ENCODE results near the gene CYTL1. TPM values are rescaled to one million over a fixed set of nuclear protein-coding genes. Genes with fewer than 3 reads are reported as not detected.
A peak's percentile ranks its signal among the peaks of the same experiment; 100 is the strongest.

Gene CYTL1
- total and polyA plus RNA-seq, 9 of the 15 experiments (the other 6 are each of a cell fraction or from before 2014, with no cell fraction given), result not detected

DNA sequence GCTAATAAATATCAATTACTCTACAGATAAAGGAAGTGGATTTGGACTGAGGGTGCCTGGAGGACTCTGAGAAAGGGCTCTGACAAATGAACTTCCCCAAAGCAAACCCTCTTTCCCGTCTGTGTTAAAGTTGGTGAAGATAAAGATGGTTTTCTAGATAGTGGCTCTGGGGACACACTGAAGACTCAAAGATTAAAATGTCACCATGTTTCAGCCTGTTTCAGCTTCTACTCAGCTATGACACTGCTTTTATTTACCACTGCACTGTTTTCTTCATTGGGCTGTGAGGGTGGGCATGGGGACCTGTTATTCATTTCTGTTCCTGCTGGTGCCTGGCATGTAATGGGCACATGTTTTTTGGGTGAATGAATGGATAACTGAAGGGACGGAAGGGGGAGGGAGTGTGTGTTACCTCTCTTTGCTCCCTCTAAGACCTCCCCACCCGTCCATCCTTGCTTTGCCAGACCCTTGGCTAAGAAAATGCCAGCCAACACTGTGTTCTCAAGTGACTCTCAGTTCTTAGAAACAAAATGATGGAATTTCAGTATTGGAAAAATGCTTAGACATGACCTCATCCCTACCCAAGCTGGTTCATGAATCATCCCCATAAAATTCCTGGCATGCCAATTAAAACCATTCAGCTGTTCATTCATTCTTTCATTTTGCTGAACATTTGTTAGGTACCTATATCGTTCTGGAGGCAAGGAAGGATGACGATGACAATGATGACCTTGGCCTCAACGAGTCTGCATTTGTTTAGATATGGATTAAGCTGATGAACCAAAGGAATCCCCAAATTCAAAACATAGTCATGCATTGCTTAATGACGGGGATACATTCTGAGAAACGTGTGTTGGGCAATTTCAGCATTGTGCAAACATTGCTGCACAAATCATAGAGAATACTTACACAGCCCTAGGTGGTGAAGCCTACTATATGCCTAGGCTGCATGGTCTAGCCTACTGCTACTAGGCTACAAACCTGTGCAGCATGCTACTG is 18.6 kb upstream of the CYTL1 start:
- Histone ChIP-seq H3K27ac (ENCODE audit: extremely low read depth, low read depth, low read length) (peak overlapping the region; percentile 76), H3K27me3 (ENCODE audit: control insufficient read depth in 2 of 2, insufficient read depth in 2 of 2, low read length in 2 of 2) (no peaks in the 10 kb centered on the region), H3K9ac (ENCODE audit: insufficient read depth in 1 of 2, low read depth in 2 of 2, low read length in 2 of 2) (peak overlapping the region in 1 of 2 experiments; percentile 46; a peak in 2 of 4 replicates), H4K20me1 (replicated peaks; ENCODE audit: control insufficient read depth, insufficient read depth, low read length) (no peaks in the 10 kb centered on the region), H3K4me1 (replicated peaks in 1 of 2; ENCODE audit: control insufficient read depth in 2 of 2, insufficient read depth in 2 of 2, low read length in 2 of 2) (peaks cover 23 to 68% of the 10 kb centered on the region in 2 experiments), H3K36me3 (ENCODE audit: control insufficient read depth, insufficient read depth, low read length) (no peaks in the 10 kb centered on the region), H3K4me2 (ENCODE audit: insufficient read depth, low read length) (peak overlapping the region; percentile 70), H2AFZ (ENCODE audit: low read depth, low read length) (peak overlapping the region; percentile 15), H3K9me3 (replicated peaks; ENCODE audit: control insufficient read depth, insufficient read depth, low read depth, low read length) (no peaks in the 10 kb centered on the region), H3K4me3 (no peak overlapping the region), H3K79me2 (ENCODE audit: control insufficient read depth, insufficient read depth, low read length) (no peaks in the 10 kb centered on the region), H3K9me1 (ENCODE audit: control insufficient read depth, insufficient read depth, low read length) (no peaks in the 10 kb centered on the region)
- ATAC-seq, result peak; percentile 70
- no TSS peak for BruUV-seq (replicated peaks)
- in situ Hi-C loops (cut with MboI) (no loop called here), intact Hi-C loops (cut with micrococcal nuclease) (no loop called here)
- FAIRE-seq, result peak; percentile 76
- ChIA-PET POLR2A (interaction anchor here (0.8 to 1.9 kb wide), 2 partner anchors 31 to 34 kb away, joined by 4 read pairs; no protein-coding TSS in a partner anchor), CTCF (ENCODE audit: low intra/inter-chr PET ratio) (no interaction called here)
- DNase-seq (ENCODE audit: extremely low read depth in 1 of 4, low spot score in 3 of 4), result peak in 3 of 4 experiments; percentile 26 to 78 (median 64)
- 11% methylated on average over 8 of the region's 8 CpGs for WGBS (ENCODE audit: insufficient coverage, low coverage, missing lambda C conversion rate)
- TF ChIP-seq NCOR1 (IDR thresholded peaks at IDR 0.05), result peak; percentile 68
- peak; percentile 45 for TF ChIP-seq MEIS2 (IDR thresholded peaks at IDR 0.05; ENCODE audit: partially characterized antibody)
- TF ChIP-seq FOXO4 (CRISPR knock-in tag; IDR thresholded peaks at IDR 0.05), result no peak
- TF ChIP-seq MNT (conservative IDR thresholded peaks at IDR 0.05), result 0 out of 4 replicates have a peak, but pooled peaks of 1 of the 2 experiments have one; percentile 2
- no peak for TF ChIP-seq RBBP5 (IDR thresholded peaks at IDR 0.05; ENCODE audit: borderline replicate concordance, insufficient read depth, low read length, poor library complexity, severe bottlenecking)
- TF ChIP-seq KLF6 (CRISPR knock-in tag; IDR thresholded peaks at IDR 0.05; ENCODE audit: borderline replicate concordance), result no peak
- no peak for TF ChIP-seq ZNF551 (CRISPR knock-in tag; IDR thresholded peaks at IDR 0.05)
- peak; percentile 68; the same call in 1 of the 2 replicates for TF ChIP-seq LEF1 (IDR thresholded peaks at IDR 0.05)
- TF ChIP-seq NEUROD1 (IDR thresholded peaks at IDR 0.05; ENCODE audit: borderline replicate concordance, low read depth, low read length, partially characterized antibody), result no peak
- 0 out of 2 replicates have a peak, but pooled peaks have one; percentile 22 for TF ChIP-seq NFRKB (IDR thresholded peaks at IDR 0.05; ENCODE audit: low read depth)
- TF ChIP-seq CAMTA2 (CRISPR knock-in tag; conservative IDR thresholded peaks at IDR 0.05), result no peak
- no peak for TF ChIP-seq HIVEP1 (CRISPR knock-in tag; IDR thresholded peaks at IDR 0.05)
- TF ChIP-seq TOE1 (IDR thresholded peaks at IDR 0.05; ENCODE audit: borderline replicate concordance), result peak; percentile 23; the same call in 1 of the 2 replicates
- no peak for TF ChIP-seq TOE1 (CRISPR knock-in tag; IDR thresholded peaks at IDR 0.05; ENCODE audit: borderline replicate concordance, low read depth)
- 0 out of 4 replicates have a peak, but pooled peaks of 1 of the 2 experiments have one; percentile 25 for TF ChIP-seq HDAC1 (IDR thresholded peaks at IDR 0.05)
